ENCODE data around the gene VASN. TPM values are rescaled to one million over a fixed set of nuclear protein-coding genes. Genes with fewer than 3 reads are reported as not detected.
A peak's percentile ranks its signal among the peaks of the same experiment; 100 is the strongest.
"Not testable (repeated sequence)": the region's sequence is repeated elsewhere in the genome, so short reads cannot be mapped to it uniquely, and the experiment has no call there.

The VASN gene
- total and polyA plus RNA-seq, 8 donors: 3.7 to 25.6 (median 10.9) TPM

DNA sequence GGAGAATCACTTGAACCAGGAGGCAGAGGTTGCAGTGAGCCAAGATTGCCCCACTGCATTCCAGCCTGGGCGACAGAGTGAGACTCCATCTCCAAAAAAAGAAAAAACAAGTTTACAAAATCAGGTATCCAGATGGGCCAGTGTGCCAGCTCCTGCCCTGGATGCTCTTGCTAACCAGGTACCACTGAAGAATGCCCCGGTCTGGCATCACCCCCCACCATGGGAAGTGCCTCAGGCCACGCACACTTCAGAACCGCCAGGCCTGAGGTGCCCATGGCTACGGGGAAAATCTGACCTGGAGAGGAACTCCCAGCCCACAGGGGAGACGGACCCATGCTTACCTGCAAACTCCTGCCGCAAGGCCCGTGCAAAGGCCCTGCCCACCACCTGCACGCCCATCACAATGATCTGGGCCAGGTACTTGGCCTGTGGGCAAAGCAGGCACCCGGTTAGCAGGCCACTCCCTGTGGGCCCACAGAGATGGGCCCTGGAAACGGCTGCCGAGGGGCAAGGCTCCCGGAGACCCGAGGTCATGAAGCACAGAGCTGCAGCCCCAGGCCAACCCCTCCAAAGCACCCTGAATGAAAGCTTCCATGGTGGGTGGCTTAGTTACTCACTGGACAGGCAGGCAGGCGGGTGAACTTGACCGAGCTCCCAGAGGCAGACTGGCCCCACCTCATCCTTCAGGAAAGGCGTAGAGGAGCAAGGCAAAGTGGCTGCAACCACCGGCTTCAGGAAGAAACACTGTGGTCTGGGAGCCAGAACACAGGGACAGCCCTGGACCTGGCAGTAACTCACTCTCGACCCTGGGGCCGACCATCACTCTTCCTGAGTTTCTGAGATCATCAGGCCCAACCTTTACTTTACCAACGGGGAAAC is 28.5 kb upstream of the VASN start:
- TF ChIP-seq, protein P1, sequence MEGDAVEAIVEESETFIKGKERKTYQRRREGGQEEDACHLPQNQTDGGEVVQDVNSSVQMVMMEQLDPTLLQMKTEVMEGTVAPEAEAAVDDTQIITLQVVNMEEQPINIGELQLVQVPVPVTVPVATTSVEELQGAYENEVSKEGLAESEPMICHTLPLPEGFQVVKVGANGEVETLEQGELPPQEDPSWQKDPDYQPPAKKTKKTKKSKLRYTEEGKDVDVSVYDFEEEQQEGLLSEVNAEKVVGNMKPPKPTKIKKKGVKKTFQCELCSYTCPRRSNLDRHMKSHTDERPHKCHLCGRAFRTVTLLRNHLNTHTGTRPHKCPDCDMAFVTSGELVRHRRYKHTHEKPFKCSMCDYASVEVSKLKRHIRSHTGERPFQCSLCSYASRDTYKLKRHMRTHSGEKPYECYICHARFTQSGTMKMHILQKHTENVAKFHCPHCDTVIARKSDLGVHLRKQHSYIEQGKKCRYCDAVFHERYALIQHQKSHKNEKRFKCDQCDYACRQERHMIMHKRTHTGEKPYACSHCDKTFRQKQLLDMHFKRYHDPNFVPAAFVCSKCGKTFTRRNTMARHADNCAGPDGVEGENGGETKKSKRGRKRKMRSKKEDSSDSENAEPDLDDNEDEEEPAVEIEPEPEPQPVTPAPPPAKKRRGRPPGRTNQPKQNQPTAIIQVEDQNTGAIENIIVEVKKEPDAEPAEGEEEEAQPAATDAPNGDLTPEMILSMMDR (IDR thresholded peaks at IDR 0.05): no peak
- TF ChIP-seq POLR2A (IDR thresholded peaks at IDR 0.05): no peak
- TF ChIP-seq EP300 (IDR thresholded peaks at IDR 0.05): no peak
- no peak for TF ChIP-seq POLR2AphosphoS5 (IDR thresholded peaks at IDR 0.05)
- Histone ChIP-seq H3K27ac (peak overlapping the region in 1 of 5 donors; percentile 1), H3K36me3 (peaks cover 7 to 43% (median 29%) of the 10 kb centered on the region in 4 donors), H3K9me3 (no peaks in the 10 kb centered on the region), H3K27me3 (no peaks in the 10 kb centered on the region), H3K4me3 (no peak overlapping the region), H3K4me1 (peaks cover 7 to 64% (median 55%) of the 10 kb centered on the region in 4 donors)
- WGBS, 5 donors: 82 to 87% (median 85%) methylated on average over 12 to 21 of the region's 21 CpGs
- intact Hi-C loops (cut with DNase I; ENCODE audit: low total_unique reads): no loop called here
- DNase-seq: no peak

DNA sequence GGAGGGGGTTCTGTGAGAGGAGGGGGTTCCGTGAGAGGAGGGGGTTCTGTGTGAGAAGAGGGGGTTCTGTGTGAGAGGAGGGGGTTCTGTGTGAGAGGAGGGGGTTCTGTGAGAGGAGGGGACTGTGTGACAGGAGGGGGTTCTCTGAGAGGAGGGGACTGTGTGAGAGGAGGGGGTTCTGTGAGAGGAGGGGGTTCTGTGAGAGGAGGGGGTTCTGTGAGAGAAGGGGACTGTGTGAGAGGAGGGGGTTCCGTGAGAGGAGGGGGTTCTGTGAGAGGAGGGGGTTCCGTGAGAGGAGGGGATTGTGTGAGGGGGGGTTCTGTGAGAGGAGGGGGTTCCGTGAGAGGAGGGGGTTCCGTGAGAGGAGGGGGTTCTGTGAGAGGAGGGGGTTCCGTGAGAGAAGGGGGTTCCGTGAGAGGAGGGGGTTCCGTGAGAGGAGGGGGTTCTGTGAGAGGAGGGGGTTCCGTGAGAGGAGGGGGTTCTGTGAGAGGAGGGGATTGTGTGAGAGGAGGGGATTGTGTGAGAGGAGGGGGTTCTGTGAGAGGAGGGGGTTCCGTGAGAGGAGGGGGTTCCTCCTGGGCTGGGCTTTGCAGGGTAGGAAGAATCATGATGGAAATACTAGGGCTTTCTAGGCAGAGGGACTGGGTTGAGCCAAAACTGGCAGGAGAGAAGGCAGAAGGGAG is 27.2 kb upstream of the VASN start:
- DNase-seq; H3K27me3 ChIP-seq; intact Hi-C loops (cut with DNase I; ENCODE audit: low total_unique reads); H3K9me3 ChIP-seq: not testable (repeated sequence)
- peak overlapping the region in 1 of 4 donors; percentile 11 for H3K4me3 ChIP-seq
- H3K36me3 ChIP-seq: peaks cover 3 to 29% (median 17%) of the 10 kb centered on the region in 4 donors
- peaks cover 13 to 72% (median 64%) of the 10 kb centered on the region in 4 donors for H3K4me1 ChIP-seq
- WGBS, 5 donors: 34 to 61% (median 51%) methylated on average over 2 to 9 of the region's 10 CpGs
- H3K27ac ChIP-seq: peak overlapping the region; percentile 5 to 72 (median 49)

DNA sequence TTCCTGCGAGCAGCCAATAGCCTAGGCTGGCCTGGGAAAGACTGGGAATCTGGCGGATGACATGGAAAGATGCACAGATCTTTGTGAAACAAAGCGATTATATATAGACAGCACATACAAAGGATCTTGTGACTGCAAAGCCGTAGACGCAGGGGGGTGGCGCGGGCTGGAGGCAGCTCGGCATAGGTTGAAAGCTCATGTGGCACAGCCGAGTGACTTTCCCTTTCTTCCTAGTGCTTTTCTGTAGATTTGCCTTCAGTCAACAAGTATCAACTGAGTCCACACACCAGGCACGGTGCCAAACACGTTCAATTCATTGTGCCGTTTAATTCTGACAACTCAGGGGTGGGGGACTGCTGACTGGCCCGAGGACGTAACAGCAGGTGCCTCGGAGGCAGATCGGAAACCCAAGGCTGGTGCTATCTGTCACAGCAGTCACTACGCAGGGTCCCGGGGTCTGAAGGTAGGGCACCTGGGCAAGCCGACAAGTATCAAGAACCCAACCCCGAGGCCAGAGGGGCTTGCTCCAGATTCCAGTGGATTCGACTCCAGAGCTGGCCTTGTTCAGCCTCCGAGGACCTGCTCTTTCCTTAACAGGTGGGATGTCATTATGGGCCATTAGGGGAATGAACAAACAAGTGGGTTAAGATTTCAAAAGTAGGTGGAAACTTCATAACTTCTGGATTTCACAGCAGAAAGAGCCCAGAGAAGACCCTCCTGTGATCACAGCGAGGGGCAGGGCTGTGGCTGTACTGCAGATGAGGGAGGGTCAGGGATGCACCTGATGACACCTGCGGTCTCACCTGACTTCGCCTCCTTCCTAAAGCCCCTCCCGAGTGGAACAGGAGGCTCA is 26.4 kb upstream of the VASN start:
- H3K36me3 ChIP-seq: peaks cover 3 to 22% (median 11%) of the 10 kb centered on the region in 4 donors
- DNase-seq: peak; percentile 59 to 91
- peak overlapping the region in 1 of 4 donors; percentile 11 for H3K4me3 ChIP-seq
- peaks cover 18 to 72% (median 64%) of the 10 kb centered on the region in 4 donors for H3K4me1 ChIP-seq
- no peaks in the 10 kb centered on the region for H3K9me3 ChIP-seq
- intact Hi-C loops (cut with DNase I; ENCODE audit: low total_unique reads): no loop called here
- TF ChIP-seq EP300 (IDR thresholded peaks at IDR 0.05): no peak
- TF ChIP-seq, protein P1 (IDR thresholded peaks at IDR 0.05): no peak
- no peak for TF ChIP-seq POLR2AphosphoS5 (IDR thresholded peaks at IDR 0.05)
- no peak for TF ChIP-seq POLR2A (IDR thresholded peaks at IDR 0.05)
- no peaks in the 10 kb centered on the region for H3K27me3 ChIP-seq
- 41 to 63% (median 52%) methylated on average over 26 of the region's 26 CpGs for WGBS, 5 donors
- peak overlapping the region; percentile 5 to 72 (median 49) for H3K27ac ChIP-seq

DNA sequence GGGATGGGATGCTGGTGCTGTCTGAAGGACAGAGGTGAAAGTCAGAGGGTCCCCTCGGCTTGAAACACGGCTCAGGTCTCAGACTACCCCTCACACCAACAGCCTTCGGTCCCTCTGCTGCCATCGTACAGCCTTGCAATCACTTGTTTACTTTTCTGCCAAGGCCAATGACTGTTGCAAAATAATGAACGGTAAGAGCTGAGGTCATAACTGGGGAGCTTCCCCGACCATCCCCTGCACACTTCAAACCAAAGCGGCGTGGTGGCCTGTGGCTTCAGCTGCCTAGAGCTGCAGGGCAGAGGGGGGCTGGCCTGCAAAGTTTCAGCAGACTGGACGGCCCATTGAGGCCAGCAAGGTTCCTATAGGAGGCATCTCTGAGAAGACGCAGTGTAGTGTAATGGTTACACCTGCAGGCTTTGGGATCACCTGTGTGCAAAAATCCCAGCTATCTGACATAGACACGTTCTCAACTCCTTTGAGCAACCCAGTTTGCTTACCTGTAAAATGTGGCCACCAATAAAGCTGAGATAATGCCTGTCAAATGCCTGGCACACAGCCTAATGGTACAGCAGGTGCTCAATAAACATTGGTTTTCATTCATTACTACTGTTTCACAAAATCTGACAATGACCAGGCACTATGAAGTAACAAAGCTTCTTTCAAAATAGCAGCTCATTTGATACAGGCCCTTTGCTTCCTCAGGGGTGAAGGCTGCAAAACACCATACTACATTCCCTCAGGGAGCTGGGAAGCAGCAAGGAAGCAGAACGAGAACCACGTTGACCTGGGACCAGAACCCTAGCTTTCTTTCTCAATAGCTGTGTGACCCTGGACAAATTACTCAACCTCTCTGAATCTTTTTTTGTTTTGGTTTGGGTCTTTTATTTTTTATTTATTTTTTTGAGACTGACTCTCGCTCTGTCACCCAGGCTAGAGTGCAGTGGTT is 25.5 kb upstream of the VASN start:
- DNase-seq: no peak
- Histone ChIP-seq H3K9me3 (no peaks in the 10 kb centered on the region), H3K27me3 (no peaks in the 10 kb centered on the region), H3K4me1 (peaks cover 20 to 70% (median 61%) of the 10 kb centered on the region in 4 donors), H3K36me3 (peaks cover 0 to 13% (median 3%) of the 10 kb centered on the region in 4 donors), H3K4me3 (peak overlapping the region in 1 of 4 donors; percentile 11), H3K27ac (peak overlapping the region in 3 of 5 donors; percentile 33 to 68 (median 49))
- intact Hi-C loops (cut with DNase I; ENCODE audit: low total_unique reads): no loop called here
- TF ChIP-seq POLR2A (IDR thresholded peaks at IDR 0.05): no peak
- no peak for TF ChIP-seq EP300 (IDR thresholded peaks at IDR 0.05)
- no peak for TF ChIP-seq POLR2AphosphoS5 (IDR thresholded peaks at IDR 0.05)
- TF ChIP-seq, protein P1 (IDR thresholded peaks at IDR 0.05): no peak
- WGBS, 5 donors: 60 to 67% (median 63%) methylated on average over 14 of the region's 14 CpGs
